Measurements from ENCODE around the gene SMIM33. TPM values are rescaled to one million over a fixed set of nuclear protein-coding genes. Genes with fewer than 3 reads are reported as not detected.

The SMIM33 gene
- total and polyA plus RNA-seq, 9 of the 15 experiments (the other 6 are each of a cell fraction or from before 2014, with no cell fraction given), result not detected

- TF ChIP-seq EP300 (IDR thresholded peaks at IDR 0.05; ENCODE audit: low read length), result peak; percentile 60; the same call in 1 of the 2 replicates
- TF ChIP-seq TSHZ1 (CRISPR knock-in tag; IDR thresholded peaks at IDR 0.05), result no peak
- no peak for TF ChIP-seq MTA2 (IDR thresholded peaks at IDR 0.05; ENCODE audit: low read depth)
- TF ChIP-seq NELFE (IDR thresholded peaks at IDR 0.05; ENCODE audit: insufficient read depth, insufficient read length), result no peak
- TF ChIP-seq CTCFL (IDR thresholded peaks at IDR 0.05; ENCODE audit: borderline replicate concordance, insufficient read depth, low read depth, low read length, poor library complexity, severe bottlenecking), result peak; percentile 98
- TF ChIP-seq DMBX1 (CRISPR knock-in tag; IDR thresholded peaks at IDR 0.05; ENCODE audit: borderline replicate concordance), result no peak; the same call in 1 of the 2 replicates
- peak; percentile 87 for TF ChIP-seq ZNF143 (CRISPR knock-in tag; IDR thresholded peaks at IDR 0.05)
- TF ChIP-seq SMARCA4 (IDR thresholded peaks at IDR 0.05), result peak; percentile 19; the same call in 1 of the 2 replicates
- TF ChIP-seq JUND (IDR thresholded peaks at IDR 0.05; ENCODE audit: borderline replicate concordance, low read depth, low read length), result peak; percentile 97
- peak; percentile 99 for TF ChIP-seq JUND (tag; IDR thresholded peaks at IDR 0.05; ENCODE audit: borderline replicate concordance, low read depth, low read length)
- TF ChIP-seq SIRT6 (IDR thresholded peaks at IDR 0.05; ENCODE audit: low read depth, low read length), result no peak
- peak; percentile 54; the same call in 1 of the 2 replicates for TF ChIP-seq NCOA1 (IDR thresholded peaks at IDR 0.05; ENCODE audit: low read depth)
- no peak for TF ChIP-seq NCOA4 (IDR thresholded peaks at IDR 0.05; ENCODE audit: partially characterized antibody)
- peak; percentile 63 for TF ChIP-seq PRDM10 (IDR thresholded peaks at IDR 0.05; ENCODE audit: partially characterized antibody)
- TF ChIP-seq ILK (tag; IDR thresholded peaks at IDR 0.05; ENCODE audit: borderline replicate concordance, low read depth), result no peak
- no peak for TF ChIP-seq ILF3 (IDR thresholded peaks at IDR 0.05; ENCODE audit: borderline replicate concordance)
- TF ChIP-seq ESRRA (IDR thresholded peaks at IDR 0.05; ENCODE audit: borderline replicate concordance, low read depth), result peak; percentile 100
- 0 out of 2 replicates have a peak, but pooled peaks have one; percentile 59 for TF ChIP-seq ZNF324 (CRISPR knock-in tag; IDR thresholded peaks at IDR 0.05)
These were observed 47.1 kb downstream of the SMIM33 start (continued) for GRCh38 chr5:139517683-139518564.

Data from K562 (cell line).